Upper lobe of left lung (tissue), 6 donors: Measurements from ENCODE around the gene CCDC61. TPM values are rescaled to one million over a fixed set of nuclear protein-coding genes. Genes with fewer than 3 reads are reported as not detected.

Experiments
- ATAC-seq, 2 donors: fragments of 200-7000 bp; cut with Tn5 transposase; one replicate each; pipeline ENCODE4 v1.9.1; 2022; ENCODE audit warnings: mild to moderate bottlenecking in 2 of 2, moderate library complexity in 2 of 2; ENCODE audit not compliant: low FRiP score in 2 of 2
- DNase-seq, 2 donors: peaks; one replicate each; pipeline ENCODE4 v3.0.0-alpha.2; 2019 to 2020
- H3K27ac ChIP-seq, 4 donors: fragments of 200-600 bp; sonication (generic); one replicate each; pipeline ENCODE4 v1.5.1; 2016 to 2019
- H3K27me3 ChIP-seq, 4 donors: fragments of 200-600 bp; sonication (generic); one replicate each; pipeline ENCODE4 v1.5.1; 2017 to 2019
- H3K36me3 ChIP-seq, 4 donors: fragments of 200-600 bp; sonication (generic); one replicate each; pipeline ENCODE4 v1.5.1; 2016 to 2019
- H3K4me1 ChIP-seq, 4 donors: fragments of 200-600 bp; sonication (generic); one replicate each; pipeline ENCODE4 v1.5.1; 2018 to 2019
- H3K4me3 ChIP-seq, 4 donors: fragments of 200-600 bp; sonication (generic); one replicate each; pipeline ENCODE4 v1.5.1; 2017 to 2019; ENCODE audit warnings: mild to moderate bottlenecking in 2 of 4, moderate library complexity in 1 of 4
- H3K9me3 ChIP-seq, 4 donors: fragments of 200-600 bp; sonication (generic); one replicate each; pipeline ENCODE4 v1.5.1; 2018 to 2019
- CTCF ChIP-seq, 6 experiments: fragments of 450-650 bp in 4 of 6; fragments of 200-600 bp in 2 of 6; sonication (generic) in 2 of 6; IDR thresholded peaks; one replicate each; pipeline ENCODE4 v1.5.1; 2016 to 2019; ENCODE audit warnings: antibody characterized with exemption in 6 of 6
- EP300 ChIP-seq, 4 donors: sonication (generic); formaldehyde crosslinking; IDR thresholded peaks; one replicate each; pipeline ENCODE4 v1.5.1; 2017; ENCODE audit warnings: antibody characterized with exemption in 4 of 4, control low read depth in 2 of 4
- POLR2A ChIP-seq, 4 donors: fragments of 450-650 bp; IDR thresholded peaks; one replicate each; pipeline ENCODE4 v1.5.1; 2016 to 2017; ENCODE audit warnings: antibody characterized with exemption in 4 of 4, mild to moderate bottlenecking in 2 of 4
- POLR2AphosphoS5 ChIP-seq, 2 donors: sonication (generic); formaldehyde crosslinking; IDR thresholded peaks; one replicate each; pipeline ENCODE4 v1.5.1; 2017; ENCODE audit warnings: antibody characterized with exemption in 2 of 2
- WGBS, 2 donors: methylation state at CpG; one replicate each; pipeline ENCODE4 v1.1.5; 2017 to 2018; 5-methylcytosine and 5-hydroxymethylcytosine counted together
- total RNA-seq, 6 donors: library from RNA; depleted of rRNA in 4 of 6; stranded (reverse); fragments of >200 nt in 4 of 6; gene quantifications; one replicate each; pipeline versions ENCODE4 v1.1.0 to v1.2.1, GENCODE V29; 2016 to 2021
- donor health status: DM: no; HTN: no; CAD: no; lungs with moderate emphysema.
- donor health status: DM: no; HTN: yes; CAD: no; lungs with severe emphysema.

CCDC61 gene
- total RNA-seq, 6 donors from 2014 or later, result 5.9 to 28.3 (median 20.3) TPM

- no peaks in the 10 kb centered on the region for H3K27me3 ChIP-seq
- peaks cover 0 to 10% (median 1%) of the 10 kb centered on the region in 4 donors for H3K9me3 ChIP-seq
- TF ChIP-seq POLR2AphosphoS5 (IDR thresholded peaks at IDR 0.05) (no peak), EP300 (IDR thresholded peaks at IDR 0.05) (no peak), CTCF (IDR thresholded peaks at IDR 0.05) (no peak), POLR2A (IDR thresholded peaks at IDR 0.05) (no peak)
- H3K27ac ChIP-seq, result no peak overlapping the region
- WGBS, 2 donors, result 39 to 48% methylated on average over 4 of the region's 4 CpGs
- H3K36me3 ChIP-seq, result no peaks in the 10 kb centered on the region
- no peaks in the 10 kb centered on the region for H3K4me1 ChIP-seq
- DNase-seq (no peak), ATAC-seq (no peak)
- H3K4me3 ChIP-seq, result no peak overlapping the region
These were observed 61.3 kb downstream of the CCDC61 start for GRCh38 chr19:46056536-46056935.

GRCh38 chr19:46058778-46059177, 63.5 kb downstream of the CCDC61 start:
- DNase-seq (no peak), ATAC-seq (no peak)
- no peaks in the 10 kb centered on the region for H3K36me3 ChIP-seq
- no peaks in the 10 kb centered on the region for H3K27me3 ChIP-seq
- H3K27ac ChIP-seq, result no peak overlapping the region
- 95 to 97% methylated on average over 3 of the region's 3 CpGs for WGBS, 2 donors
- H3K4me1 ChIP-seq, result no peaks in the 10 kb centered on the region
- TF ChIP-seq CTCF (IDR thresholded peaks at IDR 0.05) (no peak), POLR2A (IDR thresholded peaks at IDR 0.05) (no peak), POLR2AphosphoS5 (IDR thresholded peaks at IDR 0.05) (no peak), EP300 (IDR thresholded peaks at IDR 0.05) (no peak)
- no peak overlapping the region for H3K4me3 ChIP-seq
- peaks cover 0 to 10% (median 1%) of the 10 kb centered on the region in 4 donors for H3K9me3 ChIP-seq

GRCh38 chr19:46060012-46060411, 64.7 kb downstream of the CCDC61 start:
- H3K27me3 ChIP-seq, result no peaks in the 10 kb centered on the region
- no peak overlapping the region for H3K27ac ChIP-seq
- ATAC-seq (no peak), DNase-seq (no peak)
- no peak overlapping the region for H3K4me3 ChIP-seq
- H3K36me3 ChIP-seq, result no peaks in the 10 kb centered on the region
- WGBS, 2 donors, result 85 to 93% methylated on average over 2 of the region's 2 CpGs
- no peaks in the 10 kb centered on the region for H3K4me1 ChIP-seq
- TF ChIP-seq POLR2A (IDR thresholded peaks at IDR 0.05) (no peak), POLR2AphosphoS5 (IDR thresholded peaks at IDR 0.05) (no peak), EP300 (IDR thresholded peaks at IDR 0.05) (no peak), CTCF (IDR thresholded peaks at IDR 0.05) (no peak)
- peaks cover 0 to 10% (median 1%) of the 10 kb centered on the region in 4 donors for H3K9me3 ChIP-seq

GRCh38 chr19:46063201-46063600, 67.9 kb downstream of the CCDC61 start:
- H3K4me1 ChIP-seq, result no peaks in the 10 kb centered on the region
- H3K9me3 ChIP-seq, result peaks cover 0 to 10% (median 1%) of the 10 kb centered on the region in 4 donors
- no peak overlapping the region for H3K4me3 ChIP-seq
- no peak overlapping the region for H3K27ac ChIP-seq
- H3K27me3 ChIP-seq, result no peaks in the 10 kb centered on the region
- WGBS, 2 donors, result 65 to 79% methylated on average over 3 of the region's 3 CpGs
- no peaks in the 10 kb centered on the region for H3K36me3 ChIP-seq
- TF ChIP-seq CTCF (IDR thresholded peaks at IDR 0.05) (no peak), POLR2AphosphoS5 (IDR thresholded peaks at IDR 0.05) (no peak), EP300 (IDR thresholded peaks at IDR 0.05) (no peak), POLR2A (IDR thresholded peaks at IDR 0.05) (no peak)
- no peak for ATAC-seq
- no peak for DNase-seq

GRCh38 chr19:46065486-46066071, 70.3 kb downstream of the CCDC61 start:
- TF ChIP-seq EP300 (IDR thresholded peaks at IDR 0.05) (no peak), CTCF (IDR thresholded peaks at IDR 0.05) (no peak), POLR2AphosphoS5 (IDR thresholded peaks at IDR 0.05) (no peak), POLR2A (IDR thresholded peaks at IDR 0.05) (no peak)
- ATAC-seq (no peak), DNase-seq (no peak)
- H3K4me1 ChIP-seq, result no peaks in the 10 kb centered on the region
- no peak overlapping the region for H3K4me3 ChIP-seq
- WGBS, 2 donors, result 65 to 67% methylated on average over 7 of the region's 7 CpGs
- H3K9me3 ChIP-seq, result no peaks in the 10 kb centered on the region
- no peaks in the 10 kb centered on the region for H3K27me3 ChIP-seq
- no peak overlapping the region for H3K27ac ChIP-seq
- H3K36me3 ChIP-seq, result no peaks in the 10 kb centered on the region
